DOHH2 (cell line): ENCODE data around the gene ZXDB.
"Not testable (repeated sequence)": the region's sequence is repeated elsewhere in the genome, so short reads cannot be mapped to it uniquely, and the experiment has no call there.

ENCODE experiments used
- H3F3A ChIP-seq: fragments of 200-600 bp; sonication (generic), shearing (Covaris generic); 2 replicates; pipeline ENCODE4 v1.6.0; 2016; ENCODE audit warnings: antibody characterized with exemption, mild to moderate bottlenecking; ENCODE audit not compliant: control insufficient read depth, insufficient read depth
- H3K27ac ChIP-seq: fragments of 200-600 bp; sonication (generic); 2 replicates; pipeline ENCODE4 v1.5.1; 2014; ENCODE audit warnings: low read depth, mild to moderate bottlenecking, low read length, moderate library complexity
- H3K27me3 ChIP-seq: fragments of 200-600 bp; sonication (generic); 2 replicates; pipeline ENCODE4 v1.6.1; 2014; ENCODE audit warnings: mild to moderate bottlenecking, low read length, mixed read lengths; ENCODE audit not compliant: control insufficient read depth
- H3K36me3 ChIP-seq: fragments of 200-600 bp; sonication (generic); 2 replicates; pipeline ENCODE4 v1.6.1; 2014; ENCODE audit warnings: mild to moderate bottlenecking, low read length, moderate library complexity, mixed read lengths; ENCODE audit not compliant: control insufficient read depth
- H3K4me1 ChIP-seq: fragments of 200-600 bp; sonication (generic); 2 replicates; pipeline ENCODE4 v1.6.1; 2014; ENCODE audit warnings: mild to moderate bottlenecking, low read length, mixed read lengths; ENCODE audit not compliant: control insufficient read depth
- H3K4me2 ChIP-seq: fragments of 200-600 bp; sonication (generic); 2 replicates; pipeline ENCODE4 v1.6.0; 2014; ENCODE audit warnings: mild to moderate bottlenecking, low read length, moderate library complexity
- H3K4me3 ChIP-seq: fragments of 200-600 bp; sonication (generic); 2 replicates; pipeline ENCODE4 v1.5.1; 2014; ENCODE audit warnings: mild to moderate bottlenecking, low read length, mixed read lengths
- H3K79me2 ChIP-seq: fragments of 200-600 bp; sonication (generic); 2 replicates; pipeline ENCODE4 v1.6.1; 2014; ENCODE audit warnings: mild to moderate bottlenecking, low read length, mixed read lengths; ENCODE audit not compliant: control insufficient read depth
- H3K9me2 ChIP-seq: fragments of 200-600 bp; sonication (generic); replicated peaks from 2 replicates; pipeline ENCODE4 v1.6.1; 2014; ENCODE audit warnings: mild to moderate bottlenecking, low read length, mixed read lengths; ENCODE audit not compliant: control insufficient read depth
- H3K9me3 ChIP-seq: fragments of 200-600 bp; sonication (generic); 2 replicates; pipeline ENCODE4 v1.6.1; 2014; ENCODE audit warnings: antibody characterized with exemption, low read length, mixed read lengths; ENCODE audit not compliant: control insufficient read depth, insufficient read depth
- H4K20me1 ChIP-seq: fragments of 200-600 bp; sonication (generic); 2 replicates; pipeline ENCODE4 v1.6.0; 2014; ENCODE audit warnings: low read depth, mild to moderate bottlenecking, antibody characterized with exemption, low read length, moderate library complexity; ENCODE audit not compliant: control insufficient read depth, insufficient read depth
- CTCF ChIP-seq: fragments of 200-600 bp; sonication (generic); IDR thresholded peaks from one replicate; pipeline ENCODE4 v1.5.1; 2014; ENCODE audit warnings: antibody characterized with exemption, mild to moderate bottlenecking, low read depth, low read length; ENCODE audit not compliant: poor library complexity, severe bottlenecking
- EZH2phosphoT487 ChIP-seq: fragments of 200-600 bp; sonication (generic); IDR thresholded peaks from 2 replicates; pipeline ENCODE4 v1.6.1; 2017; ENCODE audit warnings: borderline replicate concordance, mild to moderate bottlenecking, antibody characterized with exemption, low read length, moderate library complexity, mixed read lengths

ZXDB gene

GRCh38 chrX:57592894-57593215 is 1.0 kb downstream of the ZXDB start:
- H4K20me1 ChIP-seq, H3K27me3 ChIP-seq, H3K27ac ChIP-seq, H3F3A ChIP-seq, H3K9me3 ChIP-seq, H3K36me3 ChIP-seq, H3K9me2 ChIP-seq: not testable (repeated sequence)
- Histone ChIP-seq H3K4me1 (peaks cover 17% of the 10 kb centered on the region), H3K4me2 (peak overlapping the region; percentile 58), H3K79me2 (peaks cover 54% of the 10 kb centered on the region), H3K4me3 (peak overlapping the region; percentile 75)

- H3K9me2 ChIP-seq: no peaks in the 10 kb centered on the region
- H3K4me2 ChIP-seq: peak overlapping the region; percentile 54
- no peaks in the 10 kb centered on the region for H3K9me3 ChIP-seq
- no peaks in the 10 kb centered on the region for H3K27me3 ChIP-seq
- no peak overlapping the region for H3K27ac ChIP-seq
- peaks cover 56% of the 10 kb centered on the region for H3K79me2 ChIP-seq
- H3K4me1 ChIP-seq: peaks cover 17% of the 10 kb centered on the region
- TF ChIP-seq CTCF (no peak), EZH2phosphoT487 (no peak)
- H3K36me3 ChIP-seq: peaks cover 4% of the 10 kb centered on the region
- H4K20me1 ChIP-seq: no peaks in the 10 kb centered on the region
- peak overlapping the region; percentile 42 for H3K4me3 ChIP-seq
- H3F3A ChIP-seq: no peaks in the 10 kb centered on the region
These were observed 3.6 kb downstream of the ZXDB start for GRCh38 chrX:57595381-57595811.

- Histone ChIP-seq H3K27ac (no peak overlapping the region), H3K36me3 (peaks cover 4% of the 10 kb centered on the region), H3K9me2 (no peaks in the 10 kb centered on the region), H3K4me1 (peaks cover 12% of the 10 kb centered on the region), H3K27me3 (no peaks in the 10 kb centered on the region), H3K4me2 (peak overlapping the region; percentile 54), H3K9me3 (no peaks in the 10 kb centered on the region), H3F3A (no peaks in the 10 kb centered on the region), H3K79me2 (peaks cover 52% of the 10 kb centered on the region), H3K4me3 (peak overlapping the region; percentile 42), H4K20me1 (no peaks in the 10 kb centered on the region)
- TF ChIP-seq EZH2phosphoT487: no peak
- TF ChIP-seq CTCF: no peak
These were observed 4.3 kb downstream of the ZXDB start for GRCh38 chrX:57596109-57596508.

GRCh38 chrX:57596516-57596915 is 4.7 kb downstream of the ZXDB start:
- Histone ChIP-seq H3K36me3 (peaks cover 4% of the 10 kb centered on the region), H3K4me1 (peaks cover 9% of the 10 kb centered on the region), H3K27ac (no peak overlapping the region), H3F3A (no peaks in the 10 kb centered on the region), H3K4me2 (peak overlapping the region; percentile 54), H3K9me2 (no peaks in the 10 kb centered on the region), H3K79me2 (peaks cover 48% of the 10 kb centered on the region), H4K20me1 (no peaks in the 10 kb centered on the region), H3K27me3 (no peaks in the 10 kb centered on the region), H3K4me3 (peak overlapping the region; percentile 42; the same call in 1 of the 2 replicates), H3K9me3 (no peaks in the 10 kb centered on the region)
- TF ChIP-seq EZH2phosphoT487: no peak
- TF ChIP-seq CTCF: no peak
